ENCODE results near the gene MYO18A.
A peak's percentile ranks its signal among the peaks of the same experiment; 100 is the strongest.

Gene MYO18A

GRCh38 chr17:29042679-29043538 is 137.3 kb downstream of the MYO18A start, which contains the start of gene PIPOX:
PIPOX (plus strand) TSS chr17:29043141; CDS start chr17:29043226, 85 bp downstream.
- Histone ChIP-seq H3K4me1 (ENCODE audit: low read length) (peaks cover 14% of the 10 kb centered on the region), H3K4me2 (ENCODE audit: low read depth, low read length) (peak within 1 kb of the TSS; percentile 59), H3K9ac (ENCODE audit: low read length) (no peak within 1 kb of the TSS; the same call in 1 of the 2 replicates), H3F3A (ENCODE audit: insufficient read depth, low read length) (peaks cover 10% of the 10 kb centered on the region; the same call in 1 of the 2 replicates), H3K79me2 (ENCODE audit: low read length) (no peaks in the 10 kb centered on the region), H3K27ac (ENCODE audit: low read length) (peak within 1 kb of the TSS; percentile 28; the same call in 1 of the 2 replicates), H3K9me3 (replicated peaks; ENCODE audit: insufficient read depth, low read length) (no peaks in the 10 kb centered on the region), H2AFZ (ENCODE audit: low read length) (peak within 1 kb of the TSS; percentile 41), H3K9me2 (replicated peaks; ENCODE audit: insufficient read depth, low read length) (no peaks in the 10 kb centered on the region), H3K36me3 (replicated peaks; ENCODE audit: insufficient read depth, low read length) (no peaks in the 10 kb centered on the region), H4K20me1 (ENCODE audit: insufficient read depth, low read length) (no peaks in the 10 kb centered on the region), H3K4me3 (ENCODE audit: low read length) (peak within 1 kb of the TSS; percentile 22), H3K27me3 (replicated peaks; ENCODE audit: insufficient read depth, low read length) (no peaks in the 10 kb centered on the region)
- peak; percentile 47 for DNase-seq
- TF ChIP-seq CTCF (IDR thresholded peaks at IDR 0.05; ENCODE audit: low read length), result peak; percentile 16
- no peak for TF ChIP-seq EZH2phosphoT487 (IDR thresholded peaks at IDR 0.05; ENCODE audit: low read length)

GRCh38 chr17:29042026-29042678 is 138.0 kb downstream of the MYO18A start:
- Histone ChIP-seq H3K4me2 (ENCODE audit: low read depth, low read length) (peak overlapping the region; percentile 59), H3K4me3 (ENCODE audit: low read length) (peak overlapping the region; percentile 22; the same call in 1 of the 2 replicates), H4K20me1 (ENCODE audit: insufficient read depth, low read length) (no peaks in the 10 kb centered on the region), H3K9ac (ENCODE audit: low read length) (no peak overlapping the region; the same call in 1 of the 2 replicates), H3K9me2 (replicated peaks; ENCODE audit: insufficient read depth, low read length) (no peaks in the 10 kb centered on the region), H3K27me3 (replicated peaks; ENCODE audit: insufficient read depth, low read length) (no peaks in the 10 kb centered on the region), H3K27ac (ENCODE audit: low read length) (no peak overlapping the region), H3K9me3 (replicated peaks; ENCODE audit: insufficient read depth, low read length) (no peaks in the 10 kb centered on the region), H3K79me2 (ENCODE audit: low read length) (no peaks in the 10 kb centered on the region), H3F3A (ENCODE audit: insufficient read depth, low read length) (peaks cover 10% of the 10 kb centered on the region; the same call in 1 of the 2 replicates), H3K4me1 (ENCODE audit: low read length) (peaks cover 14% of the 10 kb centered on the region), H2AFZ (ENCODE audit: low read length) (peak overlapping the region; percentile 41), H3K36me3 (replicated peaks; ENCODE audit: insufficient read depth, low read length) (no peaks in the 10 kb centered on the region)
- DNase-seq, result no peak
- TF ChIP-seq EZH2phosphoT487 (IDR thresholded peaks at IDR 0.05; ENCODE audit: low read length), result no peak
- TF ChIP-seq CTCF (IDR thresholded peaks at IDR 0.05; ENCODE audit: low read length), result no peak
- TF ChIP-seq EZH2 (optimal IDR thresholded peaks at IDR 0.05; ENCODE audit: low read depth, low read length), result no peak

- no peaks in the 10 kb centered on the region for H3K9me2 ChIP-seq (replicated peaks; ENCODE audit: insufficient read depth, low read length)
- no peaks in the 10 kb centered on the region for H3K79me2 ChIP-seq (ENCODE audit: low read length)
- H2AFZ ChIP-seq (ENCODE audit: low read length), result no peak overlapping the region
- H3F3A ChIP-seq (ENCODE audit: insufficient read depth, low read length), result peaks cover 10% of the 10 kb centered on the region; the same call in 1 of the 2 replicates
- no peaks in the 10 kb centered on the region for H3K27me3 ChIP-seq (replicated peaks; ENCODE audit: insufficient read depth, low read length)
- no peaks in the 10 kb centered on the region for H4K20me1 ChIP-seq (ENCODE audit: insufficient read depth, low read length)
- no peak overlapping the region for H3K4me2 ChIP-seq (ENCODE audit: low read depth, low read length)
- no peak overlapping the region for H3K27ac ChIP-seq (ENCODE audit: low read length)
- no peak overlapping the region for H3K9ac ChIP-seq (ENCODE audit: low read length)
- TF ChIP-seq EZH2 (optimal IDR thresholded peaks at IDR 0.05; ENCODE audit: low read depth, low read length) (no peak), EZH2phosphoT487 (IDR thresholded peaks at IDR 0.05; ENCODE audit: low read length) (no peak), CTCF (IDR thresholded peaks at IDR 0.05; ENCODE audit: low read length) (no peak)
- H3K9me3 ChIP-seq (replicated peaks; ENCODE audit: insufficient read depth, low read length), result no peaks in the 10 kb centered on the region
- H3K4me3 ChIP-seq (ENCODE audit: low read length), result no peak overlapping the region
- H3K36me3 ChIP-seq (replicated peaks; ENCODE audit: insufficient read depth, low read length), result no peaks in the 10 kb centered on the region
- DNase-seq, result no peak
- peaks cover 14% of the 10 kb centered on the region for H3K4me1 ChIP-seq (ENCODE audit: low read length)
Observed at GRCh38 chr17:29041571-29041970, 138.6 kb downstream of the MYO18A start.
